ENCODE data around the gene BAIAP2. TPM values are rescaled to one million over a fixed set of nuclear protein-coding genes. Genes with fewer than 3 reads are reported as not detected.

The BAIAP2 gene
- total RNA-seq, 1 donor from 2014 or later: 51.4 TPM

DNA sequence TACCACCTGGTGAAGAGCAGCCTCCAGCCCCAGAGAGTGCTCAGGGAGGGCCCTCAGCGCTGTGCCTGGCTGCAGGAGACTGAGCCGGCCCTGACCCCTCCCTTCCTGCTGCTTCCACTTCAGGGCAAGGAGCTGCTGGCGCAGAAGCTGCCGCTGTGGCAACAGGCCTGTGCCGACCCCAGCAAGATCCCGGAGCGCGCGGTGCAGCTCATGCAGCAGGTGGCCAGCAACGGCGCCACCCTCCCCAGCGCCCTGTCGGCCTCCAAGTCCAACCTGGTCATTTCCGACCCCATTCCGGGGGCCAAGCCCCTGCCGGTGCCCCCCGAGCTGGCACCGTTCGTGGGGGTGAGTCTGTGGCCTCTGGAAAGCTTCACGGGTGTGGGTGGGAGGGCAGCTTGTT, 68.4 kb downstream of the BAIAP2 start:
- Histone ChIP-seq H4K20me1 (ENCODE audit: insufficient read depth, low read length) (peaks cover 15% of the 10 kb centered on the region), H3K9me3 (ENCODE audit: insufficient read depth, low read depth, low read length) (no peaks in the 10 kb centered on the region), H3K36me3 (ENCODE audit: insufficient read depth, low read length) (no peaks in the 10 kb centered on the region), H2AFZ (ENCODE audit: low read depth, low read length) (no peak overlapping the region), H3K4me2 (ENCODE audit: low read length) (no peak overlapping the region), H3K27me3 (ENCODE audit: insufficient read depth, low read length) (no peaks in the 10 kb centered on the region), H3K27ac (ENCODE audit: low read depth, low read length) (no peak overlapping the region), H3K79me2 (ENCODE audit: insufficient read depth, low read length) (no peaks in the 10 kb centered on the region), H3K4me3 (ENCODE audit: insufficient read depth, low read depth, low read length) (no peak overlapping the region), H3K9ac (ENCODE audit: low read length) (no peak overlapping the region), H3K4me1 (ENCODE audit: insufficient read depth, low read length) (peaks cover 6% of the 10 kb centered on the region)
- Mint-ChIP-seq H3K27me3 (ENCODE audit: low read depth, unreplicated experiment) (no peaks in the 10 kb centered on the region), H3K4me3 (ENCODE audit: unreplicated experiment) (no peak overlapping the region), H3K36me3 (ENCODE audit: low read depth, unreplicated experiment) (peaks cover 6% of the 10 kb centered on the region), H3K27ac (ENCODE audit: unreplicated experiment) (no peak overlapping the region), H3K9me3 (ENCODE audit: unreplicated experiment) (no peaks in the 10 kb centered on the region), H3K4me1 (ENCODE audit: low read depth, unreplicated experiment) (peaks cover 2% of the 10 kb centered on the region)
- TF ChIP-seq EZH2 (IDR thresholded peaks at IDR 0.05; ENCODE audit: insufficient read depth, low read length): no peak
- TF ChIP-seq, protein P1, sequence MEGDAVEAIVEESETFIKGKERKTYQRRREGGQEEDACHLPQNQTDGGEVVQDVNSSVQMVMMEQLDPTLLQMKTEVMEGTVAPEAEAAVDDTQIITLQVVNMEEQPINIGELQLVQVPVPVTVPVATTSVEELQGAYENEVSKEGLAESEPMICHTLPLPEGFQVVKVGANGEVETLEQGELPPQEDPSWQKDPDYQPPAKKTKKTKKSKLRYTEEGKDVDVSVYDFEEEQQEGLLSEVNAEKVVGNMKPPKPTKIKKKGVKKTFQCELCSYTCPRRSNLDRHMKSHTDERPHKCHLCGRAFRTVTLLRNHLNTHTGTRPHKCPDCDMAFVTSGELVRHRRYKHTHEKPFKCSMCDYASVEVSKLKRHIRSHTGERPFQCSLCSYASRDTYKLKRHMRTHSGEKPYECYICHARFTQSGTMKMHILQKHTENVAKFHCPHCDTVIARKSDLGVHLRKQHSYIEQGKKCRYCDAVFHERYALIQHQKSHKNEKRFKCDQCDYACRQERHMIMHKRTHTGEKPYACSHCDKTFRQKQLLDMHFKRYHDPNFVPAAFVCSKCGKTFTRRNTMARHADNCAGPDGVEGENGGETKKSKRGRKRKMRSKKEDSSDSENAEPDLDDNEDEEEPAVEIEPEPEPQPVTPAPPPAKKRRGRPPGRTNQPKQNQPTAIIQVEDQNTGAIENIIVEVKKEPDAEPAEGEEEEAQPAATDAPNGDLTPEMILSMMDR (IDR thresholded peaks at IDR 0.05; ENCODE audit: insufficient read depth, low read depth, low read length): no peak
- no peak for FAIRE-seq
- DNase-seq (ENCODE audit: low read depth): no peak

DNA sequence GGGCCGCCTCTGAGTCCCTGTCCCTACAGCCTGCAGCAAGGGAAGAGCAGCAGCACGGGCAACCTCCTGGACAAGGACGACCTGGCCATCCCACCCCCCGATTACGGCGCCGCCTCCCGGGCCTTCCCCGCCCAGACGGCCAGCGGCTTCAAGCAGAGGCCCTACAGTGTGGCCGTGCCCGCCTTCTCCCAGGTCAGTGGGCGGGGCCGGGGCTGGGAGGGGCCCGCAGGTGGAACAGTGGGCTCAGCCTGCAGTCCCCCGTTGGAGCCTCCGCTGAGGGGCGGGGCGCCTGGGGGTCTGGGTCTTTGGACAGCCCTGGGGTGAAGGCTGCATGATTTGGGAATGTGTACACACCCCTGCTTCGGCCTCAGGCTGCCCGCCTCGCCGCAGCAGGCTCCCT, 71.8 kb downstream of the BAIAP2 start:
- no peaks in the 10 kb centered on the region for H3K36me3 ChIP-seq (ENCODE audit: insufficient read depth, low read length)
- Mint-ChIP-seq H3K36me3 (ENCODE audit: low read depth, unreplicated experiment) (peaks cover 4% of the 10 kb centered on the region), H3K9me3 (ENCODE audit: unreplicated experiment) (no peaks in the 10 kb centered on the region), H3K4me1 (ENCODE audit: low read depth, unreplicated experiment) (no peaks in the 10 kb centered on the region), H3K27me3 (ENCODE audit: low read depth, unreplicated experiment) (no peaks in the 10 kb centered on the region), H3K4me3 (ENCODE audit: unreplicated experiment) (no peak overlapping the region), H3K27ac (ENCODE audit: unreplicated experiment) (no peak overlapping the region)
- no peaks in the 10 kb centered on the region for H3K27me3 ChIP-seq (ENCODE audit: insufficient read depth, low read length)
- H3K4me1 ChIP-seq (ENCODE audit: insufficient read depth, low read length): no peaks in the 10 kb centered on the region
- peaks cover 17% of the 10 kb centered on the region for H4K20me1 ChIP-seq (ENCODE audit: insufficient read depth, low read length)
- no peak for DNase-seq (ENCODE audit: low read depth)
- FAIRE-seq: no peak
- TF ChIP-seq, protein P1 (IDR thresholded peaks at IDR 0.05; ENCODE audit: insufficient read depth, low read depth, low read length): no peak
- TF ChIP-seq EZH2 (IDR thresholded peaks at IDR 0.05; ENCODE audit: insufficient read depth, low read length): no peak
- no peak overlapping the region for H2AFZ ChIP-seq (ENCODE audit: low read depth, low read length)
- no peak overlapping the region for H3K4me3 ChIP-seq (ENCODE audit: insufficient read depth, low read depth, low read length)
- no peaks in the 10 kb centered on the region for H3K79me2 ChIP-seq (ENCODE audit: insufficient read depth, low read length)
- no peak overlapping the region for H3K4me2 ChIP-seq (ENCODE audit: low read length)
- H3K9ac ChIP-seq (ENCODE audit: low read length): no peak overlapping the region
- no peaks in the 10 kb centered on the region for H3K9me3 ChIP-seq (ENCODE audit: insufficient read depth, low read depth, low read length)
- no peak overlapping the region for H3K27ac ChIP-seq (ENCODE audit: low read depth, low read length)

DNA sequence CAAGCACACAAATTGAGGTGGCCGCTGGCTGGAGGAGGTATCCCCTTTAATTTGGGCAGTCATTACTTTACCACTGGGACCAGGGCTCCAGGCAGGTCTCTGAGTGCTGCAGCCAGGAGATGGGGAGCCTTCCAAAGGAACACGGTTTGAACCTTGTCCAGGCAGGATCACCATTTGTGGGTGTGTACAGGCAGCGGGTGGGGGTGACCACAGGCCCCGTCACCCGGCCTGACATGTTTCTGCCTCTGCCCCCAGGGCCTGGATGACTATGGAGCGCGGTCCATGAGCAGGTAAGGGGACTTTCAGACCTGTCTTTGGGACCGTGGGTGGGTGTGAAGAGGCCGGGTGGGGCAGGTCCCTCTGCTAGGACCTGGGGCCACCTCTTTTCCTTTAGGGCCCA, 73.3 kb downstream of the BAIAP2 start:
- Mint-ChIP-seq H3K27ac (ENCODE audit: unreplicated experiment) (no peak overlapping the region), H3K27me3 (ENCODE audit: low read depth, unreplicated experiment) (no peaks in the 10 kb centered on the region), H3K9me3 (ENCODE audit: unreplicated experiment) (no peaks in the 10 kb centered on the region), H3K4me1 (ENCODE audit: low read depth, unreplicated experiment) (no peaks in the 10 kb centered on the region), H3K36me3 (ENCODE audit: low read depth, unreplicated experiment) (peaks cover 4% of the 10 kb centered on the region), H3K4me3 (ENCODE audit: unreplicated experiment) (no peak overlapping the region)
- TF ChIP-seq, protein P1 (IDR thresholded peaks at IDR 0.05; ENCODE audit: insufficient read depth, low read depth, low read length): no peak
- no peak for TF ChIP-seq EZH2 (IDR thresholded peaks at IDR 0.05; ENCODE audit: insufficient read depth, low read length)
- DNase-seq (ENCODE audit: low read depth): no peak
- FAIRE-seq: no peak
- no peak overlapping the region for H3K27ac ChIP-seq (ENCODE audit: low read depth, low read length)
- no peak overlapping the region for H3K4me3 ChIP-seq (ENCODE audit: insufficient read depth, low read depth, low read length)
- peaks cover 9% of the 10 kb centered on the region for H4K20me1 ChIP-seq (ENCODE audit: insufficient read depth, low read length)
- no peak overlapping the region for H3K9ac ChIP-seq (ENCODE audit: low read length)
- no peaks in the 10 kb centered on the region for H3K79me2 ChIP-seq (ENCODE audit: insufficient read depth, low read length)
- no peak overlapping the region for H2AFZ ChIP-seq (ENCODE audit: low read depth, low read length)
- no peaks in the 10 kb centered on the region for H3K36me3 ChIP-seq (ENCODE audit: insufficient read depth, low read length)
- no peaks in the 10 kb centered on the region for H3K9me3 ChIP-seq (ENCODE audit: insufficient read depth, low read depth, low read length)
- no peaks in the 10 kb centered on the region for H3K27me3 ChIP-seq (ENCODE audit: insufficient read depth, low read length)
- H3K4me1 ChIP-seq (ENCODE audit: insufficient read depth, low read length): no peaks in the 10 kb centered on the region
- H3K4me2 ChIP-seq (ENCODE audit: low read length): no peak overlapping the region
